Caco-2 (cell line): Measurements from ENCODE around the gene ADGRF5. TPM values are rescaled to one million over a fixed set of nuclear protein-coding genes. Genes with fewer than 3 reads are reported as not detected.

Experiments used
- BruUV-seq: library from RNA; stranded (reverse); fragments of 400-500 nt; replicated peaks from 2 replicates; lab custom pipeline; 2021; lab: Mats Ljungman, UMichigan
- CTCF ChIA-PET: fragments of 300-600 bp; sonication (Branson Sonifier 250); formaldehyde crosslinking; loops from one replicate; lab custom pipeline; 2022; ENCODE audit warnings: antibody characterized with exemption; lab: Charles Lee
- POLR2A ChIA-PET: fragments of 300-600 bp; sonication (Branson Sonifier 250); formaldehyde crosslinking; loops from one replicate; lab custom pipeline; 2022; ENCODE audit warnings: antibody characterized with exemption; lab: Charles Lee
- DNase-seq, 2 experiments: peaks; one replicate each; pipeline versions ENCODE4 v3.0.0 to v3.0.0-alpha.2; 2020 to 2022
- H3K27me3 ChIP-seq: replicated peaks from 2 replicates; pipeline ENCODE4 v1.6.0; 2011; ENCODE audit warnings: low read length; ENCODE audit not compliant: control insufficient read depth, insufficient read depth
- H3K36me3 ChIP-seq: 2 replicates; pipeline ENCODE4 v1.5.1; 2011; ENCODE audit warnings: low read length; ENCODE audit not compliant: control insufficient read depth, insufficient read depth
- H3K4me1 ChIP-seq: fragments of 250-450 bp; sonication (Bioruptor Pico); 2 replicates; pipeline ENCODE4 v1.5.1; 2020; ENCODE audit warnings: mild to moderate bottlenecking
- H3K4me3 ChIP-seq: 2 replicates; pipeline ENCODE4 v1.5.1; 2011; ENCODE audit warnings: low read depth, mild to moderate bottlenecking, control low read depth, low read length
- H3K9me3 ChIP-seq: fragments of 250-450 bp; sonication (Bioruptor Pico); 2 replicates; pipeline ENCODE4 v1.5.1; 2020; ENCODE audit warnings: mild to moderate bottlenecking, moderate library complexity
- H3K27ac Mint-ChIP-seq: one replicate; pipeline ENCODE4 v1.8.0; 2022; ENCODE audit warnings: mixed read lengths; ENCODE audit not compliant: unreplicated experiment
- H3K27me3 Mint-ChIP-seq: one replicate; pipeline ENCODE4 v1.8.0; 2022; ENCODE audit warnings: mixed read lengths; ENCODE audit not compliant: insufficient read depth, unreplicated experiment
- H3K36me3 Mint-ChIP-seq: one replicate; pipeline ENCODE4 v1.8.0; 2022; ENCODE audit warnings: mild to moderate bottlenecking, mixed read lengths; ENCODE audit not compliant: insufficient read depth, unreplicated experiment
- H3K4me1 Mint-ChIP-seq: one replicate; pipeline ENCODE4 v1.8.0; 2022; ENCODE audit warnings: low read depth, mixed read lengths; ENCODE audit not compliant: unreplicated experiment
- H3K4me3 Mint-ChIP-seq: one replicate; pipeline ENCODE4 v1.8.0; 2022; ENCODE audit warnings: mild to moderate bottlenecking, moderate library complexity, mixed read lengths; ENCODE audit not compliant: unreplicated experiment
- H3K9me3 Mint-ChIP-seq: one replicate; pipeline ENCODE4 v1.8.0; 2022; ENCODE audit warnings: mixed read lengths; ENCODE audit not compliant: unreplicated experiment
- CTCF ChIP-seq, 2 experiments: fragments of 200-600 bp in 1 of 2; IDR thresholded peaks; 1 replicate in 1 of 2; 2 replicates in 1 of 2; pipeline versions ENCODE4 v1.5.1 to v1.8.0; 2011 to 2022; ENCODE audit warnings: antibody characterized with exemption in 1 of 2, control low read depth in 1 of 2, inconsistent platforms in 1 of 2, low read depth in 1 of 2, low read length in 1 of 2, mild to moderate bottlenecking in 1 of 2, moderate library complexity in 1 of 2; ENCODE audit not compliant: insufficient read depth in 1 of 2, severe bottlenecking in 1 of 2, unreplicated experiment in 1 of 2
- intact Hi-C: fragments of 100-400 bp; cut with micrococcal nuclease; formaldehyde crosslinking; loops from one replicate; pipeline ENCODE4 v1.10.0; 2022; ENCODE audit not compliant: unreplicated experiment
- total RNA-seq: library from RNA; stranded (reverse); gene quantifications from 2 replicates; pipeline ENCODE4 v1.2.3, GENCODE V29; 2022

The ADGRF5 gene
- total RNA-seq, 1 experiment from 2014 or later = not detected

- no peak overlapping the region for H3K4me3 ChIP-seq
- H3K4me1 ChIP-seq = no peaks in the 10 kb centered on the region
- H3K36me3 Mint-ChIP-seq = no peaks in the 10 kb centered on the region
- ChIA-PET POLR2A (no interaction called here), CTCF (no interaction called here)
- H3K27me3 ChIP-seq = no peaks in the 10 kb centered on the region
- H3K4me3 Mint-ChIP-seq = no peak overlapping the region
- no peaks in the 10 kb centered on the region for H3K36me3 ChIP-seq
- BruUV-seq = no TSS peak
- no peaks in the 10 kb centered on the region for H3K4me1 Mint-ChIP-seq
- no peaks in the 10 kb centered on the region for H3K9me3 ChIP-seq
- intact Hi-C loops = no loop called here
- TF ChIP-seq CTCF (IDR thresholded peaks at IDR 0.05; ENCODE audit: insufficient read depth in 1 of 2, low read depth in 1 of 2, low read length in 1 of 2, severe bottlenecking in 1 of 2, unreplicated experiment in 1 of 2) = no peak
- H3K9me3 Mint-ChIP-seq = no peaks in the 10 kb centered on the region
- no peak overlapping the region for H3K27ac Mint-ChIP-seq
- H3K27me3 Mint-ChIP-seq = peaks cover 9% of the 10 kb centered on the region
- no peak for DNase-seq
These were observed 34.7 kb upstream of the ADGRF5 start for GRCh38 chr6:46956409-46956808.

GRCh38 chr6:46954837-46955451 lies 33.2 kb upstream of the ADGRF5 start:
- ChIA-PET POLR2A (no interaction called here), CTCF (no interaction called here)
- no peaks in the 10 kb centered on the region for H3K36me3 Mint-ChIP-seq

GRCh38 chr6:46953921-46954320 lies 32.2 kb upstream of the ADGRF5 start:
- no TSS peak for BruUV-seq
- Histone ChIP-seq H3K4me1 (peaks cover 5% of the 10 kb centered on the region; the same call in 1 of the 2 replicates), H3K4me3 (no peak overlapping the region), H3K9me3 (no peaks in the 10 kb centered on the region), H3K27me3 (no peaks in the 10 kb centered on the region), H3K36me3 (no peaks in the 10 kb centered on the region)
- no peak overlapping the region for H3K4me3 Mint-ChIP-seq
- H3K27me3 Mint-ChIP-seq = peaks cover 6% of the 10 kb centered on the region
- H3K9me3 Mint-ChIP-seq = no peaks in the 10 kb centered on the region
- H3K27ac Mint-ChIP-seq = no peak overlapping the region
- no peak for TF ChIP-seq CTCF (IDR thresholded peaks at IDR 0.05; ENCODE audit: insufficient read depth in 1 of 2, low read depth in 1 of 2, low read length in 1 of 2, severe bottlenecking in 1 of 2, unreplicated experiment in 1 of 2)
- no peaks in the 10 kb centered on the region for H3K36me3 Mint-ChIP-seq
- intact Hi-C loops = no loop called here
- POLR2A ChIA-PET = no interaction called here
- H3K4me1 Mint-ChIP-seq = no peaks in the 10 kb centered on the region
- no peak for DNase-seq
- CTCF ChIA-PET = no interaction called here

More at GRCh38 chr6:46954837-46955451, 33.2 kb upstream of the ADGRF5 start:
- Mint-ChIP-seq H3K9me3 (no peaks in the 10 kb centered on the region), H3K4me3 (no peak overlapping the region), H3K27me3 (peaks cover 9% of the 10 kb centered on the region), H3K27ac (no peak overlapping the region), H3K4me1 (no peaks in the 10 kb centered on the region)
- no peaks in the 10 kb centered on the region for H3K36me3 ChIP-seq
- no peaks in the 10 kb centered on the region for H3K9me3 ChIP-seq
- no peaks in the 10 kb centered on the region for H3K27me3 ChIP-seq
- BruUV-seq = no TSS peak
- intact Hi-C loops = no loop called here
- no peak for TF ChIP-seq CTCF (IDR thresholded peaks at IDR 0.05; ENCODE audit: insufficient read depth in 1 of 2, low read depth in 1 of 2, low read length in 1 of 2, severe bottlenecking in 1 of 2, unreplicated experiment in 1 of 2)
- no peak for DNase-seq
- no peak overlapping the region for H3K4me3 ChIP-seq
- no peaks in the 10 kb centered on the region for H3K4me1 ChIP-seq
